Measurements from ENCODE around the gene ADORA1. TPM values are rescaled to one million over a fixed set of nuclear protein-coding genes. Genes with fewer than 3 reads are reported as not detected.

ADORA1 gene
- polyA plus RNA-seq, 3 donors = 4.9 to 6.3 (median 6.0) TPM

GRCh38 chr1:203116091-203116820 lies 11.3 kb upstream of the ADORA1 start:
- no peak for DNase-seq (ENCODE audit: extremely low read depth in 1 of 11, low read depth in 9 of 11, low spot score in 4 of 11)

GRCh38 chr1:203117611-203118575 lies 9.6 kb upstream of the ADORA1 start:
- DNase-seq (ENCODE audit: extremely low read depth in 1 of 11, low read depth in 9 of 11, low spot score in 4 of 11) = peak in 8 of 11 donors; percentile 58 to 72 (median 64)

- no peak for DNase-seq (ENCODE audit: extremely low read depth in 1 of 11, low read depth in 9 of 11, low spot score in 4 of 11)
Measured at GRCh38 chr1:203120325-203121153, 7.0 kb upstream of the ADORA1 start.

GRCh38 chr1:203121186-203122015 lies 6.1 kb upstream of the ADORA1 start:
- DNase-seq (ENCODE audit: extremely low read depth in 1 of 11, low read depth in 9 of 11, low spot score in 4 of 11) = no peak

GRCh38 chr1:203122159-203122558 lies 5.4 kb upstream of the ADORA1 start:
- no peak for DNase-seq (ENCODE audit: extremely low read depth in 1 of 11, low read depth in 9 of 11, low spot score in 4 of 11)

GRCh38 chr1:203124011-203124410 lies 3.5 kb upstream of the ADORA1 start:
- no peak for DNase-seq (ENCODE audit: extremely low read depth in 1 of 11, low read depth in 9 of 11, low spot score in 4 of 11)

GRCh38 chr1:203124546-203125317 lies 2.8 kb upstream of the ADORA1 start:
- DNase-seq (ENCODE audit: extremely low read depth in 1 of 11, low read depth in 9 of 11, low spot score in 4 of 11) = no peak

GRCh38 chr1:203126151-203126865 lies 1.2 kb upstream of the ADORA1 start:
- DNase-seq (ENCODE audit: extremely low read depth in 1 of 11, low read depth in 9 of 11, low spot score in 4 of 11) = peak in 3 of 11 donors; percentile 45 to 56 (median 56)

GRCh38 chr1:203126866-203127665 lies 460 bp upstream of the ADORA1 start:
- DNase-seq (ENCODE audit: extremely low read depth in 1 of 11, low read depth in 9 of 11, low spot score in 4 of 11) = no peak

- DNase-seq (ENCODE audit: extremely low read depth in 1 of 11, low read depth in 9 of 11, low spot score in 4 of 11) = no peak
Measured at GRCh38 chr1:203128431-203128715, 847 bp downstream of the ADORA1 start.

GRCh38 chr1:203128716-203129500 lies 1.4 kb downstream of the ADORA1 start:
- no peak for DNase-seq (ENCODE audit: extremely low read depth in 1 of 11, low read depth in 9 of 11, low spot score in 4 of 11)

- no peak for DNase-seq (ENCODE audit: extremely low read depth in 1 of 11, low read depth in 9 of 11, low spot score in 4 of 11)
Measured at GRCh38 chr1:203129501-203130231, 2.1 kb downstream of the ADORA1 start.

GRCh38 chr1:203130358-203130985 lies 2.9 kb downstream of the ADORA1 start:
- DNase-seq (ENCODE audit: extremely low read depth in 1 of 11, low read depth in 9 of 11, low spot score in 4 of 11) = no peak

- no peak for DNase-seq (ENCODE audit: extremely low read depth in 1 of 11, low read depth in 9 of 11, low spot score in 4 of 11)
Measured at GRCh38 chr1:203131548-203132200, 4.1 kb downstream of the ADORA1 start.
